Tibial nerve (tissue), 3 donors: ENCODE results near the gene ARID4B.
A peak's percentile ranks its signal among the peaks of the same experiment; 100 is the strongest.

Source experiments
- CTCF ChIP-seq, 5 experiments: fragments of 200-600 bp in 3 of 5; fragments of 450-650 bp in 2 of 5; sonication (generic) in 3 of 5; IDR thresholded peaks; one replicate each; pipeline ENCODE4 v1.5.1; 2016 to 2019; ENCODE audit warnings: antibody characterized with exemption in 5 of 5, mild to moderate bottlenecking in 3 of 5, moderate library complexity in 2 of 5
- POLR2A ChIP-seq, 2 donors: fragments of 450-650 bp; IDR thresholded peaks; one replicate each; pipeline ENCODE4 v1.6.1; 2017; ENCODE audit warnings: antibody characterized with exemption in 2 of 2, mild to moderate bottlenecking in 2 of 2, moderate library complexity in 2 of 2

- TF ChIP-seq CTCF (IDR thresholded peaks at IDR 0.05) (peak in 1 of 5 experiments; percentile 19), POLR2A (IDR thresholded peaks at IDR 0.05) (no peak)
These were observed 128.5 kb downstream of the ARID4B start for GRCh38 chr1:235199441-235199840.
